GM18951 (cell line): ENCODE measurements around the gene CMC4.

ENCODE experiments used
- POLR2A ChIP-seq: IDR thresholded peaks from 4 replicates; pipeline ENCODE4 v1.6.1; 2011; ENCODE audit warnings: mild to moderate bottlenecking; ENCODE audit not compliant: insufficient read length, insufficient read depth; ENCODE audit errors: extremely low read depth
- in situ Hi-C: fragments of 300-500 bp; cut with MboI; formaldehyde crosslinking; loops from one replicate; pipeline ENCODE4 v1.12.0; 2022; ENCODE audit warnings: low sequenced_read_pairs, mixed read lengths, inconsistent platforms; ENCODE audit not compliant: unreplicated experiment

Gene CMC4

GRCh38 chrX:155069414-155069813 is 1.5 kb downstream of the CMC4 start:
- no peak for TF ChIP-seq POLR2A
- in situ Hi-C loops, result no loop called here

- in situ Hi-C loops, result no loop called here
- TF ChIP-seq POLR2A, result no peak
Observed at GRCh38 chrX:155068165-155068564, 2.8 kb downstream of the CMC4 start.

GRCh38 chrX:155065035-155065734 is 5.8 kb downstream of the CMC4 start:
- in situ Hi-C loops, result no loop called here
- TF ChIP-seq POLR2A, result no peak

GRCh38 chrX:155061760-155062159 is 9.2 kb downstream of the CMC4 start:
- in situ Hi-C loops, result no loop called here
- no peak for TF ChIP-seq POLR2A

- TF ChIP-seq POLR2A, result no peak
- in situ Hi-C loops, result loop anchor here (5.0 kb wide), 1 partner anchor 75 kb away; no protein-coding TSS in a partner anchor
Observed at GRCh38 chrX:155056877-155057792, 13.8 kb downstream of the CMC4 start.

- in situ Hi-C loops, result loop anchor here (5.0 kb wide), 1 partner anchor 74 kb away; no protein-coding TSS in a partner anchor
- no peak for TF ChIP-seq POLR2A
Observed at GRCh38 chrX:155056471-155056870, 14.5 kb downstream of the CMC4 start.

- in situ Hi-C loops, result loop anchor here (5.0 kb wide), 1 partner anchor 73 kb away; no protein-coding TSS in a partner anchor
- no peak for TF ChIP-seq POLR2A
Observed at GRCh38 chrX:155055494-155055893, 15.4 kb downstream of the CMC4 start.

GRCh38 chrX:155054255-155054654 is 16.7 kb downstream of the CMC4 start:
- TF ChIP-seq POLR2A, result no peak
- in situ Hi-C loops, result no loop called here

GRCh38 chrX:155053656-155054055 is 17.3 kb downstream of the CMC4 start:
- no peak for TF ChIP-seq POLR2A
- in situ Hi-C loops, result no loop called here

GRCh38 chrX:155052738-155053498 is 18.0 kb downstream of the CMC4 start:
- in situ Hi-C loops, result no loop called here
- TF ChIP-seq POLR2A, result no peak

GRCh38 chrX:155048977-155049619 is 21.8 kb downstream of the CMC4 start:
- in situ Hi-C loops, result no loop called here
- TF ChIP-seq POLR2A, result no peak

GRCh38 chrX:155046811-155047528 is 24.0 kb downstream of the CMC4 start:
- no peak for TF ChIP-seq POLR2A
- in situ Hi-C loops, result no loop called here
